GM18507 (cell line): Measurements from ENCODE around the gene COL13A1.
A peak's percentile ranks its signal among the peaks of the same experiment; 100 is the strongest.

Experiments used
- DNase-seq: peaks from one replicate; pipeline ENCODE4 v3.0.0; 2011; ENCODE audit warnings: low read depth; ENCODE audit not compliant: insufficient read length; ENCODE audit errors: extremely low spot score
- FAIRE-seq: peaks from 2 replicates; lab custom pipeline; 2011; peaks lifted over from hg19 to GRCh38; lab: Jason Lieb, UNC

The COL13A1 gene

DNA sequence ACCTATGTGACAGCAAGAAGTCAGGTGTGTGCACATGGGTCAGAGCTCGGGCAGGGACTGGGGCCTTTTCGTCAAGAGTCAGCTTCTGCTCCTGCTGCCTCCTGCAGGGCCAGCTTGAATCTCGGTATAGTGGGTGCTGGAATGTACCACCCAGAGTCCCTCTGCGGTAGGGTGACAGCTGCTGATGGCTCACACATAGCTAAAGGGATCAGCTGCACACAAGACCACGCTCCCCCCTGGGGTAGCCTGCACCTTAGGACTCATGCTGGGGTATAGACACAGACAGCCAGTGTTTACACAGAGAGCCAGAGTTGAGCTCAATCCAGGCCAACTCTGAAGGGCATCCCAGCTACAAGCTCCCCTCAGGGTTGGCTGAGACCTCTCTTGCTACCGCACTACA lies 14.0 kb upstream of the COL13A1 start:
- no peak for FAIRE-seq

DNA sequence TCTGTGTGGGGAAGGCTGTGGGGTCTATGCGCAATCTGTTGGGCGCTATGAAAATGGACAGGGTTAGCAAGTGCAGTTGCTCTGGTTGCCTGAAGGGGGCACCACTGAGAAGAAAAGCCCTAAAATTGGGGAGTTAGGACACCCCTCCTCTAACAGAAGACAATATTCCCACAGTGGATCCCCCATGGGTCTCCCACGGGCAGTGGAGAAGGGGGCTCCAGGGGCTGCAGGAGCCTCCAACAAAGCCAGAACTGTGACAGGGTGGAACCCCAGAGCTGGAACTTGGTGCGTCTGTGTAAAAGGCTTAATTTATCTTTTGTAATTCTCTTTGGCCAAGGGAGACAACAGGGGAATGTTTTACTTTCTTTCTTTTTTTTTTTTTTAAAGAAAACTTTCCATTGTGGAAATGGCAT lies 12.5 kb upstream of the COL13A1 start:
- FAIRE-seq (no peak), DNase-seq (no peak)

More for the DNA sequence above, 14.0 kb upstream of the COL13A1 start:
- no peak for DNase-seq

DNA sequence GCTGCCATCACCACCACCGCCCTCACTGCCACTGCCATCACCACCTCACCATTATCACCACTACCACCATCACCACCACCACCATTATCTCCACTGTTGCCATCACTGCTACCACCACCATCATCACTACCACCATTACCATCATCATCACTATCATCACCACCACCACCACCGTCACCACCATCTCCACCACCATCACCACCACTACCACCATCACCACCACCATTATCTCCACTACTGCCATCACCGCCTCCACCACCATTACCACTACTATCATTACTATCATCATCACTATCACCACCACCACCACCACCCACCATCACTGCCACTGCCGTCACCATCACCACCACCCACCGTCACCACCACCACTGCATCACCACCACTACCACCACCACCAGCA lies 9.9 kb upstream of the COL13A1 start:
- FAIRE-seq (no peak), DNase-seq (no peak)

DNA sequence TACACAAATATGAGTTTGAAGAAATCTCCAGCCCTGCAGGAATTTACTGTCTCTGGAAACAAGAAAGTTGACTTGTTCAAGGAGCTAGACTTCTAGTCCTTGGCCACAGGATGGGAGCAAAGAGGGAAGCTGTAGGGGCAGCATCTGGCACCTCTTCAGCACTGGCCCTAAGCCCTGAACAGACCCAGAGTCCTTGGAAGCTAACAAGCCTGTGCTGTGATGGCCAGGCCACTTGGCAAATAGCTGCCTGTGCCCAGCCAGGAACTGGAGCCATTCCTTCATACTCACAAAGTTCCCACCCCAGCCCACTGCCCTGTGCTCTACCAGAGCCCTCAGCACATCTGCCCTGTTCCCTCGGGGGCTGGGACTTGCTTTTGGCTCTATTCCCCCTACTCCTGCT lies 9.4 kb upstream of the COL13A1 start:
- FAIRE-seq: no peak
- no peak for DNase-seq

DNA sequence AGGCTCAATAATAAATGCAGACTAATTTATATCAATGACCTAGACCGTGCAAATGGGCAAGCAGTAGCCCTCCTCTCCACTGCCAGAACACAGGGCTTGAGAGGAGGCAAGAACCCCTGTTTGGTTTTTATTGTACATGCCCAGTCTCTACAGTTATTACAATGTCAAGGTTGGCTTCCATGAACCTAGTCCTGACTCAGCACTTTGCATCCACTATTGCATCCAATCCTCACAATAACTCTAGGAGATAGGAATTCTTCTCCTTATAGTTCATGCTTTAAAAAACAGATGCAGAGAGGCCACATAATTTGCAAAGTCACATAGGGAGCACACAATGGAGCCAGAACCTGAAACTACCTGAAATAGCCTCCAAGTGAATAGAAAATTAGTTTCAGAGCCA lies 7.0 kb upstream of the COL13A1 start:
- DNase-seq (no peak), FAIRE-seq (no peak)

DNA sequence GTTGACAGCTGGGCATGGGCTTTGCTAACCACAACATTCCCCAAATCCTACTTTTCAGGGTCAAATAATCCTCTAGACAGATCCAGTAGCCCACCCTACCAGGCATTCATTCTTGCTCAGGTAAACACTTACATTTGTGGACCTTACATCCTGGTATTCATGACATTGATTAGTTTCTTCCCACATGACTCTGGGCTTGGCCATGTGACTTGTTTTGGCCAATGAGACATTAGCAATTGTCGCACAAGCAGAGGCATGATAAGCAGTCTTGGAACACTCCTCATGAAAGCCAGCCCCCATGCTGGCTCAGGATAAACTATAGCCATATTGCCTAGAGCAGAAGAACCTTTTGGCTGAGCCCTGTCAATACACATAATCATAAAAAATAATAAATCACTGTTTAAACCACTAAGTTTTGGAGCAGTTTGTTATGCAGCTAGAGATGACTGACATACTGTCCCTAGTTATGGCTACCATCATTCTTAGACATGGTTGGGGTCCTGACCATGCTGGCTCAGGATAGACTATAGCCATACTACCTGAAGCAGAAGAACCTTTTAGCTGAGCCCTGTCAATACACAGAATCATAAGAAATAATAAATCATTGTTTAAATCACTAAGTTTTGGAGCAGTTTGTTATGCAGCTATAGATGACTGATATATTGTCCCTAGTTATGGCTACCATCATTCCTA lies 6.3 kb upstream of the COL13A1 start:
- FAIRE-seq (no peak), DNase-seq (no peak)

DNA sequence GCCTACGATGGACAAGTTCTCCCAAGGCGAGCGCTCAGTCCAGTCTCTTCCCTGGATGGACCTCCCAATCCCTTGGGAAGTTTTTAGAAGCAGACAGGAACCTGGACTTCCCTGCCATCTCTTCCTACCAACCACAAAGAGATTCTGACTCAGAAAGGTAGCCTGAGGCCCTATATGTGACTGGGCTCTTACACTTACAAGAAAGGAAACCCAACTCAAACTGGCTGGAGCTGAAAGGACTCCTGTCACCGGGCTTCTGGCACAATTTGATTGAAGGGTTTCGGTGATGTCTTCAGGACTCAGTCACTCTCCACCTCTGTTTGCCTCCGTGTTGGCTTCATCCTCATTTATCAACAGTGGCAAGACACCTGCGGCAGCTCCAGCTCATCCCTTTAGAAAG lies 3.7 kb upstream of the COL13A1 start:
- DNase-seq: no peak
- no peak for FAIRE-seq

DNA sequence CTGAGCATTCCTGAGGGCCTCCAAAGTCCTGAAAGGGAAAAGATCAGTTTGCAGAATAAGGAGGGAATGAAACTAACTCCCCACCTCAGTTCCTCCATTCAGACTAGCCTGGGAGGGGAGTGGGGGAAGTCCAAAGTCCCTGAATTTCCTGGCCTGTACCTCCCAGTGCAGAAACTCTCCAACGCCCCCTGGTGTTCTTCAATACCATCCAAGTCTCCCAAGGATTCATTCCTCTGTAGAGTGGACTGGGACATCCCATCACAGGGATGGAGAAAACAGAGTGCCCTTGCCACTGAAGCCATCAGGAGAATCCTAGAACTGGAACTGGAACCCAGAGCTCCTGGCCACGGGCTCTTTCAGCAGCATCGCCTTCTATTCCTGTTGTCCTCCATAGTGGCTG lies 1.6 kb upstream of the COL13A1 start:
- DNase-seq (no peak), FAIRE-seq (no peak)

DNA sequence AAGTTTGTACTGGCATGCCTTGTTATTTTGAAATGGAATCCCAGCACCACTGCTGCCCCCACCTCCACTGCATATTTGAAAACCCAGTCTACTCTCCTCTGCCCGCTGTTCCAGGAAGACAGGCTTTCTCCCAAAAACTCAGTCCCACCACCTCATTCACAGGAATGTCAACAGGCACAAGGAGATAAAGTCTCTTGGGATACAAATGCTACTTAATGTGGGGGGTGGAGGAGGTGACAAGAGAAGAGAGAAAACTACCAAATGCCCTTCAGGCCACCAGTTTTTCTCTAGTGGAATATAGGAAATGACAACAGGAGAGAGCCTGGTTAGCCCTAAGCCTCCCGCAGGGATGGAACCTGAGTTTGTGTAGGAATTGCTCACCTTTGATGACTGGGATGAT lies 1.0 kb upstream of the COL13A1 start:
- FAIRE-seq (no peak), DNase-seq (no peak)

DNA sequence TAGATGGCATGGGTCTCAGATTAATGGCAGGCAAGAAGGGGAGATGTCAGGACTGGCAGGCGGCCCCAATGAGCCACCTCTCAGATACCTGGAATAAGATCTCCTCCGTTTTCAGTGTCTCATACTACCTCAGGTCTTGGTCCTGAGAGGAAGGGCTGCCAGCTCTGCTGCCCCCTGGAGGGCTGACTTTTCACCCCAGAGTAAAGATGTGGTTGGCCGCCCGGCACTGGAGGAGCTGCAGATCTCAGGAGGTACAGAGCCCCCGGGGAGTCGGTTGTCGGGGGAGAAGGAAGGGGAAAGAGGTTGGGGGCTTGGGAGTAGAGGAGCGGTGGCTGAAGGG lies 642 bp upstream of the COL13A1 start:
- peak; percentile 15 for DNase-seq
- no peak for FAIRE-seq

DNA sequence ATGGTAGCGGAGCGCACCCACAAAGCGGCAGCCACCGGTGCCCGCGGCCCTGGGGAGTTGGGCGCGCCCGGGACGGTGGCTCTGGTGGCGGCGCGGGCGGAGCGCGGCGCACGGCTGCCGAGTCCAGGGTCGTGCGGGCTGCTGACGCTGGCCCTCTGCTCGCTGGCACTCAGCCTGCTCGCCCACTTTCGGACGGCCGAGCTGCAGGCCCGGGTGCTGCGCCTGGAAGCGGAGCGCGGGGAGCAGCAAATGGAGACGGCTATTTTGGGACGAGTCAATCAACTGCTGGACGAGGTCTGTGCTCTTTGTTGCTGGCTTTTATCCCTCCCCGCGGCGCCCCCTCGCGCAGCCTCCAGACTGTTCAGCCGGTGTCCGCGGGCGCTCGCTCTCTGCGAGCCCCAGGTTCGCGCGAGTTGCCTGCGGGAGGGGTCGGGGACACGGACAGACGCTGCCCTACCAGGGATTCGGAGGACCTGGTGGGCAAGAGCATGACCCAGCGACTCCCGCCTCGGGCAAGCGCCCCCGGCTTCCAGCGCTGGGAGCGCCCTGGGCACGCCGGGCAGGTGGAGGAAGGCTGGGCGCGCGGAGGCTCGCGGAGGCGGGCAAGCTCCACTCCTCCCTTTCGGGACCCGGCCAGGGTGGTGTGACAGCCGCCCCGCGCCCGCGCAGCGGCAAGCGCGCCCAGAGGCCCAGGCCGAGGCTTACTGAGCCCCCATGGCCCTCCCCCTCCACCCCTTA lies 887 bp downstream of the COL13A1 start:
- DNase-seq (no peak), FAIRE-seq (no peak)

DNA sequence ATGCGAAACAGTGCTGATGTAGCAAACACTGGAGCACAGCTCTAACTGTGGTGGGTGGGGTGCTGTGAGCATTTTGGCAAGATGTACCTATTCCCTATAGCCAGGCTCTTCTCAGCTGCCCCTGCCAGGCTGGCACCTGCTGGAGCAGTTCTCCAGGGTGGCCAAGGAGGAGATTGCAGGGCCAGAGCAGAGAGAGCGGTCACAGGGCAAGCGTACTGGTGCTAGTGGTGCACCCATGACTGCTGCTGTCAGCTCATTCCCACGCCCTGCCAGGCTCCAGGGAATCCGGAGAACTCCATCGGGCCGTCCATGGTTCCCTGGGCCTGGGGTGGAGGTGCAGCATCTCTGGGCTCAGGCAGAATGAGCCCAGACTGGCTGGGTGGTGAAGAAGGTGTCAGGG lies 2.1 kb downstream of the COL13A1 start:
- no peak for FAIRE-seq
- no peak for DNase-seq

DNA sequence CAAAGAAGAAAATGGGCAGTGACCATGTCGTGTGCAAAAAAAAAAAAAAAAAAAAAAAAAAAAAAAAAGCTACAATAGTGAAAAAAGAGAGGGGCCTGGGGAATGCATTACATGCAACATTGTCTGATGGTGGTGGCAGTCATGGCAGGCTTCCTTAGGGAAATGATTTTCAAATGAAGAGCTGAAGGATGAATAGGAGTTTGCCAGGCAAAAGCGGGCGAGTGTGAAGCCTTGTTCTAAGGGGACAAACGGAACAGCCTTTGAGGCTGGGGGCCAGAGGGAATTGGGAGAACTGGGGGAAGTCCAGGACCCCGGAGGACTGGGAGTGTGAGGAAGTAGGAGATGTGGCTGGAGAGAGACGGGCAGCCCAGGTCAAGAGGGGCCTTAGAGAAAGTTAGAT lies 3.1 kb downstream of the COL13A1 start:
- FAIRE-seq: no peak

DNA sequence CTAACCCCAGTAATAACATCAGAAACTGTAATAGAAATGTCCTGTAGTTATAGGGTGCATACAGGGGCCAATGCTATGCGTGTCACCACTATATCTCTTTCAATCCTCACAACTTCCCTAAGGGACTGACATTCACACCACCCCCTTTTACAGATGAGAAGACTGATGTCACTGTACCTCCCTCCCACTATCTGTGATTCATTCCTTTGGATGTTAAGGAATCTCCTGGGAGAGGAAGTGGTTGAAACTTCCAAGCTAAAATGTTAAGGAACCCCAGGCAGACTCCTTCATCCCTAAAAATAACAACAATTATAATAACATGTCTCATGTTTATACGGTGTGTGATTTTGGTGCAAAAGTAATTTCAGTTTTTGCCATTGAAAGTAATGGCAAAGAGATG lies 5.4 kb downstream of the COL13A1 start:
- FAIRE-seq: no peak
- no peak for DNase-seq

More for the DNA sequence above, 3.1 kb downstream of the COL13A1 start:
- DNase-seq: no peak

DNA sequence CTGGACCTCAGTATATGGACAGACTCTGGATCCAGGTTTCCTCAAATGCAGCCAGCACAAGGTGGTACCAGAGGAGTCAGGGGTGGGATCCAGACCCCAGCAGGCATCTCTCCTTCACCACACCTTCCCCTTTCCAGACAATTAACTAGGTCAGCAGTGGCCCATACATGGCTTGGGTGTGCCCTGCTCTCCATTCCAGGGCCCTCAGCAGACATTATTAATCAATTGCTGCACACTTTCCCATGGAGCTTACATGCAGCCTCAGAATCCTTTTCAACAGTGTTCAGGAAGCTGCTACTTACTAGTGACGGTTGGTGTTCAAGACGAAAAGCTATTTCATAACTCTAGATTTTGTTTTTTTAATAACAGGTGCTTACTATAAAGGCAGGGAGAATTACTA lies 6.0 kb downstream of the COL13A1 start:
- no peak for DNase-seq
- FAIRE-seq: no peak

DNA sequence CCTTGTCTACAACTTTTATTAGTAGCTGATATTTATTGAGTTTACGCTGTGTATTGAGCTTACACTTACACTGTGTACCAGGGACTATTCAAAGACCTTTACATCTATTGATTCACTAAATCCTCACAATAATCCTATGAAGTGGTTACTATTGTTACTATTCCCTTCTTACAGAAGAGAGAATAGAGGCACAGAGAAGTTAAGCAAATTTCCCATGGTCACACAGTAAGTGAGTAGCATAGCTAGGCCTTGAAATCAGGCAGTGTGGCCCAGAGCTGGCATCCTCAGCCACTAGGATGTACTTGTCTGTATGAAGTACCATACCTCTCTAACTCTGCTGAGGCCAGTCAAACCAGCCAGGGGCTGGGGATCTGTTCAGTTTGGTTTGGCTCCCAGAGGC lies 7.6 kb downstream of the COL13A1 start:
- DNase-seq: no peak
- no peak for FAIRE-seq

DNA sequence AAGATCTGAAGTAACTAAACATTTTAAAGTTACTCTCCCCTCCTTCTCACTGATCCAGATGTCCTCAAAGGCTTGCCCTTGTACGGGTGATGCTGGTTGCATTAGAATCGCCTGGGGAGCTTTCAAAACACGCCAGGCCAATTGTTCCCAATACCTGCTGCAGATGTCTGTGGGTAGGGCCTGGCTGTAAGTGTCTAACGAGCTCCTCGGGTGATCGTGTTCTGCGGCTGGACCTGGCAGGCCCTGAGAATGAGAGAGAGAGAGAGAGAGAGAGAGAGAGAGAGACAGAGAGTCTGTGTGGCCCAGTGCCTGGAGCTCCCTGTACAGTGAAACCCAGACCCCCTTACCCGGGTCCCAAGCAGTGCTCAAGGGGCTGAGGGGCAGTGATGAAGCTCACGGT lies 8.4 kb downstream of the COL13A1 start:
- FAIRE-seq (no peak), DNase-seq (no peak)

DNA sequence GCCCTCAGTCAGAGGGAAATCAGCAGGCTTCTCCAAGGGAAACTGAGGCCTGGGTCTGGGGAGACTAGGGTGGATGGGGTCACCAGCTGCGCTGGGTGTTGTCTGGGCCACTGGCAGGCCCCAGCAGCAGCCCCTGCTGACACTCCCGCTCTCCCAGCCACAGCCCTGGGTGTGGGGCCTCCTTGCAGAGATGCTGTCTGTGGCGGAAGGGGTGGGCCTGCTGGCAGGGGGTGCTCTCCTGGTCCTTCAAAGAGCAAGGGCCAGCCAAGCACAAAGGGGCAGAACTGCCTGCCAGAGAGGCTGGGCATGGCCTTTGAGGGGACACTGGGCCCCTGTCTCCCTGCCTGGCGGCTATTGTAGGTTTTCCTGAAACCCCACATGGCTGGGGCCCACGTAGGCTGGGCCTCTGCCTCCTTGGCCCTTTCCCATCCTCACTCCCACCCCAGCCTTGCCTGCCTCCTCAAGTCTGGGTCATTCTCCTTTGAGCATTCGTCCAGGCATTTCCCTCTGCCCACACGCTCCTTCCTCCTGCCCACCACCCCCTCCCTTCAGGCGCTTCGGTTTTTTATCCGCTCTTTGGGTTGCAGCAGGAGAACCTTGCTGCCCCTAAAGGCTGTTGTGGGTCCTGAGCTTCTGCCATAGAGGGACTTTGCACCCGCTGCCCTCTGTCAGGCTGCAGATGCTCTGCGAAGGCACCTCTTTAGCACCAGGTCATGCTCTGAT lies 9.1 kb downstream of the COL13A1 start:
- FAIRE-seq: no peak
- no peak for DNase-seq

DNA sequence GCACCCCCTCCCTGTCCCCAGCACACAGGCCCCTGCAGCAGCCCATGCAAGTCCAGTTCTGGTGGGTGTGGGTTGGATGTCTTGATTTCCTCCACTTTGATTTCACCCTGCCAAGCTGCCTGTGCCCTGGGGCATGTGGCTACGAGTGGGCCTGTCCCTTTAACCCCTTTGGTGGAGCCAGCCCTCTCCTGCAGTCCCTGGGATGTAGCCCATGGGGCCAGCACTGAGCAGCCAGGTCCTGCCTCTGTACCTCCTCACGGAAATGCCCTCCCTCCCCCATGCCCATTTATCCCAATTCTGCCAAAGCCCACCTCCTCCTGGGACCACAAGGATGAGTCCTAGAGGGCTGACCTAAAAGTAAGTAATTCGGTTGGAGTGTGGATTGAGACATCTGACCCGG lies 11.9 kb downstream of the COL13A1 start:
- DNase-seq: no peak
- no peak for FAIRE-seq

DNA sequence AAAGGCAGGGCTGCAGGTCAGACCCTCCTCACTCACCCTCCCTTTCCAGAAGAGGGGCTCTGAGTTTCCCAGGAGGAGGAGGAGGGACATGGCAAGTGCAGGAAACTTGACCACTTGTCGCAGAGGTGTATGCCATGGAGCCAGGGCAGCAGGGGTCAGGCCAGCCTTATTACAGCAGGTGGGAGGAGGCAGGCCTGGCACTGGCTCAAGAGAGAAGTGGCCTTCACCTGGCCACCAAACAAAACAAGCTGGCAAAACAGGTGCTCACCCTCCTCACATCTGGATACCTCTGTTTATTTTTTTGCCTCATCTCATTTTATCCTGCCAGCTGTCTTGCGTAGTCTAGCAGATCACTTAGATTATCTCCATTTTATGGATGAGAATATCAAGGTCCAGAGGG lies 12.5 kb downstream of the COL13A1 start:
- no peak for FAIRE-seq

DNA sequence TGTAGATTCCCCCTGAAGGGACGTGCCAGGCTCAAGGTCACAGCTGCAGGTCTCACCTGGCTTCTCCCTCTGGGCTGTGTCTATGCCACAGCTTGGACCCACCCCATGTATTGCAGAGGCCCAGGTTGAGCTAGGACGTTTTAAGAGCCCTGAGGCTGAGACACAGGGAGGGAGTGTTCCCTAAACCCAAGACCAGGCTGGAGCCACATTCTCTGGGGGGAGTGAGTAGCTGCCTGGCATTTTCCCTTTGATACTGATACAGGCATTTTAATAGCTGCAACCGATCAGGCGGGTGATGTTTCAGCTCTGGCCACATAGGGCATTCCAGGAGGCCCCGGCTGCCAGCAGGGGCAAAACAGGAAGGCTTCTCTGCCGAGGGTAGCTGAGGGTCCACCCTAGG lies 13.4 kb downstream of the COL13A1 start:
- FAIRE-seq (no peak), DNase-seq (no peak)

More for the DNA sequence above, 12.5 kb downstream of the COL13A1 start:
- DNase-seq: no peak
